Activated CD4-positive, alpha-beta T cell treated with anti-CD3 and anti-CD28 coated beads for 1 hour (primary cell): Measurements from ENCODE around the gene BCL2L12.
A peak's percentile ranks its signal among the peaks of the same experiment; 100 is the strongest.
"Not testable (repeated sequence)": the region's sequence is repeated elsewhere in the genome, so short reads cannot be mapped to it uniquely, and the experiment has no call there.

ENCODE experiments used
- DNase-seq: peaks from one replicate; pipeline ENCODE4 v3.0.0-alpha.2; 2020

The BCL2L12 gene, protein sequence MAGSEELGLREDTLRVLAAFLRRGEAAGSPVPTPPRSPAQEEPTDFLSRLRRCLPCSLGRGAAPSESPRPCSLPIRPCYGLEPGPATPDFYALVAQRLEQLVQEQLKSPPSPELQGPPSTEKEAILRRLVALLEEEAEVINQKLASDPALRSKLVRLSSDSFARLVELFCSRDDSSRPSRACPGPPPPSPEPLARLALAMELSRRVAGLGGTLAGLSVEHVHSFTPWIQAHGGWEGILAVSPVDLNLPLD

GRCh38 chr19:49665351-49666119 is at the start of gene BCL2L12, which contains the start of gene IRF3:
BCL2L12 (plus strand) TSS chr19:49665933; CDS start chr19:49666693, 760 bp downstream.
IRF3 (minus strand) TSS chr19:49665857; CDS start chr19:49664838, 1,019 bp downstream.
- peak; percentile 99 for DNase-seq

- no peak for DNase-seq
These were observed 49.2 kb upstream of the BCL2L12 start for GRCh38 chr19:49616532-49616931.

- no peak for DNase-seq
These were observed 48.8 kb upstream of the BCL2L12 start for GRCh38 chr19:49616945-49617344.

DNA sequence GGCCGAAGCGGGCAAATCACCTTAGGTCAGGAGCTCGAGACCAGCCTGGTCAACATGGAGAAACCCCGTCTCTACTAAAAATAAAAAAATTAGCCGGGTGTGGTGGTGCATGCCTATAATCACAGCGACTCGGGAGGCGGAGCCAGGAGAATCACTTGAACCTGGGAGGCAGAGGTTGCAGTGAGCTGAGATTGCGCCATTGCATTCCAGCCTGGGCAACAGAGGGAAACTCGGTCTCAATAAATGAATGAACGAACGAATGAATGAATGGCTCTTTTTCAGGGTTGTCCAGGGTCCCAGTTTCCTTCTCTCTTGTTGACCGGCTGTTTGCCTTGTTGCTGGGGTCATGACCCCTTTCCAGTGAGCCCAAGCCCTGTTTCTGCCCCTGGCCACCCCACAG is 47.9 kb upstream of the BCL2L12 start:
- DNase-seq, result not testable (repeated sequence)

DNA sequence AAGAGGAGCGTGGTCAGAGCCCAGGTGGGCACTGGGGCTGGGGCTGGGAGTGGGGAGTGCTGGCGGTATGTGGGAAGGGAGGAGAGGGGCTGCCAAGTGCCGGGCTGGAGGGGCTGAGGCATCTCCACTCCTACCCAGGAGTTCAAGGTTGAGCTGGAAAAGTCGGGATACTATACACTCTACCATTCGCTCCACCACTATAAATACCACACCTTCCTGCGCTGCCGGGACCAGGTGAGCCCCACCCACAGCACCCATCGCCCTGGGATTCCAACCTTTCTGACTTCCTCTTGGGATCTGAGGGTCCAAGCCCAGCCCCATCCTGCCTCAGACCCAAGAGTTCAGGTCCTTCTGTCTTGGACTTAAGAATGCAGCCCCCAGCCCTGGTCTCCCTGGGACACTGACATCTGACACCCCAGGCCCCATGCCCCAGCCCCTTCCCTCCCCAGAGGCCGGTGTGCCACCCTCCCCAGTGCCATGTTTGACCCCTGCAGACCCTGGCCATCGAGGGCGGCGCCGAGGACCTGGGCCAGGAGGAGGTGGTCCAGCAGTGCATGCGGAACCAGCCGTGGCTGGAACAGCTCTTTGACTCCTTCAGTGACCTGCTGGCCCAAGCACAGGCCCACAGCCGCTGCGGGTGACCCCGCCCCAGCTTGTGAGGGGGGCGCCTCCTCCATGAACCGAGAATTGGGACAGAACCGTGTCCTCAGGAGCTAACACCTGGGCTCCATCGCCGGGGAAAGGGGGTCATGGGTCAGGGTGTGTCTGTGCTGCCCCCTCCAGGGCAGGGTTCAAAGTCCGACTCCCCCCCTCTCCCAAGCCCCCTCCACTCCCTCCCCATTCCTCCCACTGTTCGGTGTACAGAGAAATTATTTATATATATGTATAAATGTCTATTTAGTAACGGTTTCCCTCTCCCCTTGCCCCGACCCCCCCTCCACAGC is 40.5 kb upstream of the BCL2L12 start:
- no peak for DNase-seq

DNA sequence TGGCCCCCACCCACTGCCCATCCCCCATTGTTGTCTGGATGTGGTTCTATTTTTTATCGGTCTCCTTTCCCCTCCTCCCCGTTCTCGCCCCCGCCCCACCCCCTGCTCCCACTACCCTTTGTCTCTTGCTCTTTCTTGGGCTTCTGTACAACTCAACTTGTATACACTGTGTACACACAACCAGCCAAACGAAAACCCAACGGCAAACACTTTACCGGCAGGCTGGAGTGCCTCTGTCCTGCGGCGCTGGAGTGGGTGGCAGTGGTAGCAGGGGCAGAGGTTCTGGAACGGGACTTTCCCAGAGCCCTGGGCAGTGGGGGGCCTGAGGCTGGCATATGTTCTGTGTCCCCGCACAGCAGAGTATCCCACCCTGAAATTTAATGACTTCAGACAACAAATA is 39.5 kb upstream of the BCL2L12 start:
- no peak for DNase-seq

DNA sequence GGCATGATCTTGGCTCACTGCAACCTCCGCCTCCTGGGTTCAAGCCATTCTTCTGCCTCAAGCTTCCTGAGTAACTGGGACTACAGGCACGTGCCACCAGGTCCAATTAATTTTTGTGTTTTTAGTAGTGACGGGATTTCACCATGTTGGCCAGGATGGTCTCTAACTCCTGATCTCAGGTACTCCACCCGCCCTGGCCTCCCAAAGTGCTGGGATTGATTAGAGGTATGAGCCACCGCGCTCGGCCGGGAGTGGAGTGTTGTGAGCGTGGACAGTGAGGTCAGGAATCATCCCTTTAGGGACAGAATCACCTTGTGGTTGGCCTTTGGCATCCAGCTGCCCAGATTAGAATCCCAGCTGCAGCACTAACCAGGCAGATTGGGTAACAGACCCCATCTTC is 36.1 kb upstream of the BCL2L12 start:
- DNase-seq, result no peak

DNA sequence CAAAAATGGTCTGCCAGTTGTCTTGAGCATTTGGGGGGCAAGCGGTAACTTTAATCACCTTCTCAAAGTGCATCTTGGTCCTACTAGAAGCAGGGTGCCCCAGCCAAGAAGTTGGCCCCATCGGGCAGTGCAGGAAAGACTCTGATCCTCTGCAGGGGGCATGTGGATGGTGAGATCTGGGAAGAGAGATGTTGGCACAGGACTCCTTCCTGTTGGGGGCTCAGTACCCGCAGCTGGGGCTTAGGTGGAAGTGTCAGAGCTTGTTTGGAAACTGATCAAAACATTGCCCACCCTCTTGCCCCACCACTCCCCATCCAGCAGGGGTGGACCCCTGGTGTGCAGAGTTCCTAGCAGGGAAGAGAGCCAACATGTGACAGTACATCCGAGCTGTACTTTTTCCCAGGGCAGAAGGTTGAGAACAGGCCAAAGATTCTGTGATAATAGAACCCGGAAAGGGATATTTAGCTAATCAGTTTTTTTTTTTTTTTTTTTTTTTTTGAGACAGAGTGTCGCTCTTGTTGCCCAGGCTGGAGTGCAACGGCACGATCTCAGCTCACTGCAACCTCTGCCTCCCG is 34.6 kb upstream of the BCL2L12 start:
- DNase-seq, result no peak

GRCh38 chr19:49631610-49632192 is 34.0 kb upstream of the BCL2L12 start:
- no peak for DNase-seq

- DNase-seq, result no peak
These were observed 33.2 kb upstream of the BCL2L12 start for GRCh38 chr19:49632576-49632975.

GRCh38 chr19:49633273-49633672 is 32.5 kb upstream of the BCL2L12 start:
- not testable (repeated sequence) for DNase-seq

GRCh38 chr19:49635530-49636232 is 30.1 kb upstream of the BCL2L12 start:
- no peak for DNase-seq

GRCh38 chr19:49636233-49636932 is 29.4 kb upstream of the BCL2L12 start:
- DNase-seq, result no peak

- no peak for DNase-seq
These were observed 27.7 kb upstream of the BCL2L12 start for GRCh38 chr19:49637821-49638738.

DNA sequence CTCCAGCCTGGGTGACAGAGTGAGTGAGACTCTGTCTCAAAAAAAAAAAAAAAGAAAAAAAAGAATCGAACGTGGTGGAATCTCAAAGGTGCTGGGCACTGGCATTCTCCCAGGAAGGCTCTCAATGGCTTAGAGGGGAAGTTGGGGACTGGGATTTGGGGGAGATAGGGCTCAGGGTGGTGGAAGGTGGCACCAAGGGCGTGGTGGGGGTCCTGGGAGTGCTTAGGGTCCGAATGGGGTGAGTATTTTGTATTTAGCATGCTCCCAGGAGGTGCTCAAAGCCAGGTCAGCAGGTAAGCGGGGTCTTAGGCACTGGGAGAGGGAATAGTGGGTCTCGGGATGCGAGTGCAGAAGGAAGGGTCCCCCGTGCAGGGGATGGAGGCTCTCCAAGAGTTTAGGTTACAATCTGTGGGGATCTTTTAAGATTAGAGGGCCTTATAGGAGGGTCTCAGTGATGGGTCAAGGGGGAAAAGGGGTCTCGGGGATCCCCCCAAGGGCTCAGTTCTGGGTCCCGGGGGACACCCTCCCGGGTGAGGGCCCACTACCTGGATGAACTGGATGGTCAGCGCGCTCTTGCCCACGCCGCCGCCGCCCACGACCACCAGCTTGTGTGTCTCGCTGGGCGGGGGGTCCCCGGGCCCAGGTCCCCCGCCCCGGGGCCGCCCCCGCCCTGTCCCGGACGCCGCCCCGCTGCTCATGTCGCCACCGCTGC is 26.2 kb upstream of the BCL2L12 start:
- DNase-seq, result no peak

DNA sequence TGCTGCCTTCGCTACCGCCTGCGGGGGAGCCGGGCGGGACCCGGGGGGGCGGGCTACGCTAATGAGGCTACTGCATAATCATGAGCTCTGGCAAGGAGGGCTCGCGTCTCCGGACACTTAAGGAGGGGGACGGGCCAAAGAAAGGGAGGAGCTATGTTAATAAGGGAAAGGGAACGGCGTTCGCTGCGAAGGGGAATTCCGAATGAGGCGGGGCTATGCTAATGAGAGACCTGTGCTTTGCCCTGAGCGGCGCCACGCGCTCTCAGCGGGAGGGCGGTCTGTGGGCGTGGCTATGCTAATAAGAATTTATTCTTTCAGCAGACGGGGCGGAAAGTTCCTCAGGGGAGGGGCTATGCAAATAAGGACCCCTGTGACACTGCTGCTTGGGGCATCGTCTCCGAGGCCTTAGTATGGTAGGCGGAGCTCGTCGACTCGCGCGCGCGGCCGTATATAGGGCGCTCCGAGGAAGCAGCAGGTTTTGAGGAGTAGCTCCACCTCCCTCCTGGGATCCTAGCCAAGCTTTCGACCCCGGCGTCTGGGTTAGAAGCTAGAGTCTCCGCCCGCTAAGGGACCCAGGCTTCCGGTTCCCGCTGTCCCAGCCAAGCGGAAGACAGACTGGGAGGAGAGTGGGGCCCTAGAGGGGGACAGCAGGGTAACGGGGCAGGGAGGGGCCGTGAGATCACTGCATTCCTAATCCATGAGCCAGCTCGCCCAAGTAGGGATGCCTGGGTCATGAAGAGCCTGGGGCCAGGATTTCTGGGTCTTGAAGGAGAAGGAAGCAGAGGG is 25.4 kb upstream of the BCL2L12 start, which contains the start of gene RRAS:
Gene RRAS, minus strand, starts transcription at position 31 of the 786 bp plus-strand sequence. CDS start 45 bp downstream, outside the sequence.
- peak; percentile 99 for DNase-seq

GRCh38 chr19:49641688-49642491 is 23.8 kb upstream of the BCL2L12 start, which contains the start of gene SCAF1:
SCAF1 (plus strand) TSS chr19:49642209; CDS start chr19:49645027, 2,818 bp downstream.
- peak; percentile 99 for DNase-seq
